Measurements from ENCODE around the gene BATF.

BATF gene

DNA sequence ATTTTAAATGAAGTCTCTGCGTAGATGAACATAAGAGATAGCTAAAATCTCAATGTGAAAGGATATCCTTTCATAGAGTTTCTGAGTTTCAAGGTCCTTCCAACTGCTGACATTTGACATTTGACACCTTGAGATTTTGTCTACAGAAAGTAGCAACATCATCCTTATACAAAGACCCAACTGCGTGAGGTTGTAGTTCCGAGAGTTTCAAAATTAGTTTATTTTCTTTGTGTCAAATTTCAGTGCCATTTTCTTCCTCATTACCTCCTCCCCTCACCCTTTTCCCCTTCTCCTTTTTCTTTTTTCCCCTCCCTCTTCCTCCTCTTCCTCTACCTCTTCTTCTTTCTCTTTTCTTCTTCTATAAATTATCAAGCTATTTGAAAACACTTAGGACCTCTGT, 26.9 kb upstream of the BATF start:
- no peak overlapping the region for H3K4me3 ChIP-seq (ENCODE audit: low read length)
- TF ChIP-seq, protein P1, sequence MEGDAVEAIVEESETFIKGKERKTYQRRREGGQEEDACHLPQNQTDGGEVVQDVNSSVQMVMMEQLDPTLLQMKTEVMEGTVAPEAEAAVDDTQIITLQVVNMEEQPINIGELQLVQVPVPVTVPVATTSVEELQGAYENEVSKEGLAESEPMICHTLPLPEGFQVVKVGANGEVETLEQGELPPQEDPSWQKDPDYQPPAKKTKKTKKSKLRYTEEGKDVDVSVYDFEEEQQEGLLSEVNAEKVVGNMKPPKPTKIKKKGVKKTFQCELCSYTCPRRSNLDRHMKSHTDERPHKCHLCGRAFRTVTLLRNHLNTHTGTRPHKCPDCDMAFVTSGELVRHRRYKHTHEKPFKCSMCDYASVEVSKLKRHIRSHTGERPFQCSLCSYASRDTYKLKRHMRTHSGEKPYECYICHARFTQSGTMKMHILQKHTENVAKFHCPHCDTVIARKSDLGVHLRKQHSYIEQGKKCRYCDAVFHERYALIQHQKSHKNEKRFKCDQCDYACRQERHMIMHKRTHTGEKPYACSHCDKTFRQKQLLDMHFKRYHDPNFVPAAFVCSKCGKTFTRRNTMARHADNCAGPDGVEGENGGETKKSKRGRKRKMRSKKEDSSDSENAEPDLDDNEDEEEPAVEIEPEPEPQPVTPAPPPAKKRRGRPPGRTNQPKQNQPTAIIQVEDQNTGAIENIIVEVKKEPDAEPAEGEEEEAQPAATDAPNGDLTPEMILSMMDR (conservative IDR thresholded peaks at IDR 0.05; ENCODE audit: low read depth, low read length), result no peak
- DNase-seq (ENCODE audit: low read depth), result no peak

DNA sequence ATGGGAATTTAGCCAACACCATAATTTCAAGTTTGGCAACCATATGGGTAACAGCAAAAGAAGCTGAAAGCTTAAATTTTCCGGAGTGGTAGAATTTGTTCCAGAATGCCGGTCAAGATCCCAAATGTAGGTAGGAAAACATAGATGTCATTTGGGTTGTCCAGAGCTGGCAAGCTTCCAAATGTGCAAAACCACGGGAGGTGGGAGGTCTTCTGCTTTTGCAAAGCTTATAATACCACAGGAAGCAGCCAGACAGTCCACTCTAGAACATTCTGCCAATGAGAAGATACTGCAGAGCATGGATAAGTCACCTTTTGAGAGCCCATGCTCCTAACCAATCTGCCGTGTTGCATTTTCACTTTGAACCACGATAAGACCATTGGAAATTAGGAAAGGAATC, 26.4 kb upstream of the BATF start:
- TF ChIP-seq, protein P1 (conservative IDR thresholded peaks at IDR 0.05; ENCODE audit: low read depth, low read length), result no peak
- DNase-seq (ENCODE audit: low read depth), result no peak
- no peak overlapping the region for H3K4me3 ChIP-seq (ENCODE audit: low read length)

DNA sequence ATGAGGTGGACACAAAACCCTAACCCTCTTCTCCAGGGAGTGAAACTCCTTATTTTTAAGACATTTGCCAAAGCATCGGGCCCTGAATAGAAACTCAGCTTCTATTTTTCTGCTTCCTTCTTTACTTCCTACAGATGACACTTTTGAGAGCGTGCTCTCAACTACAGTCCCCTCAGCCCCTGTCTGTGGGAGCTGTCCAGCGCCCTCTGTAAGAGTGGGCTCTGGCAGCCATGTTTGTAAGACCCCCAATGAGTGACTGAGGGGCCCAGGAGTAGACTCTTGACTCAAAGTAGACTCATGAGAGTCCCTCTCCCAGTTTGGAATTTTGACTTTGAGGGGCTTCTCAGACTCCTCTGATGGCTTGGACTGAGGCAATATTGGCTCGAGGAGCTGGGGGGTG, 25.5 kb upstream of the BATF start:
- H3K4me3 ChIP-seq (ENCODE audit: low read length), result no peak overlapping the region
- TF ChIP-seq, protein P1 (conservative IDR thresholded peaks at IDR 0.05; ENCODE audit: low read depth, low read length), result no peak
- no peak for DNase-seq (ENCODE audit: low read depth)

DNA sequence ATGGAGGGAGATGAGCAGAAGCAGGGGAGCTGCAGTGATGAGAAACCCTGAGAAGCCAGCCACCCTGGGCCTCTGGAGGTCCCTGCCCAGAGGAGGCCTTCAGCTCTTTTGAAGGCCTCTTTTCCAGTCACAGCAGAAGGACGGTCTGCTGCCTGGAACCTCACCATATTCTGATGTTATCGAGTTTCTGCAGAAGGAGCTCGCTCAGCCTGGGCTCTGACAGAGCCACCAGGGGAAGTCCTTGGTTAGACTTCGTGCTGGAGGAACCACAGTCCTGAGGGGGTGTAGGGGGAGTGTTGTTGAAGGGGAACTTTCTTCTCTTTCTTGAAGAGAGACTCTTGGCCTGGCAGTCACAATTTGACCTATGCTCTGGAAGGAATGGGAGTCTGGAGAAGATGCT, 25.1 kb upstream of the BATF start:
- no peak overlapping the region for H3K4me3 ChIP-seq (ENCODE audit: low read length)
- TF ChIP-seq, protein P1 (conservative IDR thresholded peaks at IDR 0.05; ENCODE audit: low read depth, low read length), result no peak
- DNase-seq (ENCODE audit: low read depth), result no peak

DNA sequence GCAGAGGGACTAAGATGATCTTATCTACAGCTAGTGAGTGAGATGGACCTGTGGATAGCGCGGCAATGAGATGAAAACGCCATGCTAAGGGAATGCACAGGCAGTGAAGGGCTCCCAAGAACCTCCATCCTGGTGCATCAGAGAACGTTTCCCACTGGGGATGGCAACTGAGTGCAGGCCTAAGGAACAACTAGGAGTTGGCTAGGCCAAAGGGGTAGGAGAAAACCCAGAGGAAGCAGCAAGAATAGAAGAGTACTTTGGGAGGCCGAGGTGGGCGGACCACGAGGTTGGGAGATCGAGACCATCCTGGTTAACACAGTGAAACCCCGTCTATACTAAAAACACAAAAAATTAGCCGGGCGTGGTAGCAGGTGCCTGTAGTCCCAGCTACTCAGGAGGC, 24.6 kb upstream of the BATF start:
- no peak for DNase-seq (ENCODE audit: low read depth)
- TF ChIP-seq, protein P1 (conservative IDR thresholded peaks at IDR 0.05; ENCODE audit: low read depth, low read length), result no peak
- no peak overlapping the region for H3K4me3 ChIP-seq (ENCODE audit: low read length)

DNA sequence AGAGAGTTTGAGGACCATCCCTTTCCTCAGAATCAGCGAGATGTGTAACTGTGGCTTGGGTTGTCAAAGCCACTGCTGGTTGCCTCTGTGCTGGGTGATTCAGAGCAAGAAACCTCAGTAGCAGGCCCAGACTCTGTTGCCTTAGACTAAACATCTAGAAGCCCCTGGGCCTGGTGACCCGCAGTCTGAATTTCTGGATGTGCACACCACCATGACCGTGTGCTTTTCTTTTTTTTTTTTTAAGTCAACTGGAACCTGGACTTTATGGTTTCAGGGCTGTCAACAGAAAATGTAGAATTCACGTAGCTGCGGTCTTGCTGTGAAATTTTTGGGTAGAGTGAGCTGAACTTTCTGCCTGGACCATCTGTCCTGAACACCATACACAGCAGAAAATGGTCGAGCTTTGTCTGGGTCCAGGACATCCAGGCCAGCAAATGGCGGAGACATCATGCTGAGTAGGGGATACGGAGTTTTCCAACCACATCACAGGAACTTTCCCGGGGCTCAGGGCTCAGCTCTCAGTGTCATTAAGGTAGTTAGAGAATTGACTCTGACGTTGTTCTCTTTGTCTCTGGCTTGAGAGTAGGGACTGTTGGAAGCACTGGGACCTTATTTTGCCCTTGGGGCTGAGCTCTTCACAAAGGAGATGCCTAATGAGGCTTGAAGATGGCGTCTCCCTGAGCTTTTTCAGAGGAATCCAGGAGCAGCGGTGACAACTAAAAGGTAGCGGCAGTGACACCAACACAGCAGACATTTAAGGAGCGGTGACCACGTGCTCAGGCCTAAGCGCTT, 23.0 kb upstream of the BATF start:
- DNase-seq (ENCODE audit: low read depth), result no peak
- TF ChIP-seq, protein P1 (conservative IDR thresholded peaks at IDR 0.05; ENCODE audit: low read depth, low read length), result no peak
- H3K4me3 ChIP-seq (ENCODE audit: low read length), result no peak overlapping the region

DNA sequence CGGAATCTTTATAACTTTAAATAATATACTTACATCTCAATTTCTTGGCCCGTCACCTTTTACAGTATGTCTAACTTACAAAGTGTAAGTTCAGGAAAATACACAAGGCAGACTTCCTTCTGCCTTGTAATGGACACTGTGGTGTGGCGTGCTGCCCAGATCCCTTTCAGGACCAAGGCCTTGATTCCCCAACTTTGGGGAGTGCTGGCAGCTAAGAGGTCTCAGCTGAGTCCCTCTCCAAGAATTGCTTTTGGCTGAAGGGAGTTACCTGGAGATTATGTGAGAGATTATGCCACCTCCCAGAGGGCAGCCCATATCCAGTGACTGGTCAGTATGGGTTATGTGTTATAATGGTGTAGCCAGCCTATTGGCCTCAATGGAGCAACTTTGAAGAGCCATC, 21.2 kb upstream of the BATF start:
- TF ChIP-seq, protein P1 (conservative IDR thresholded peaks at IDR 0.05; ENCODE audit: low read depth, low read length), result no peak
- no peak overlapping the region for H3K4me3 ChIP-seq (ENCODE audit: low read length)
- no peak for DNase-seq (ENCODE audit: low read depth)

All from retinal pigment epithelial cell (primary cell).